ENCODE measurements around the gene EMC9.

DNA sequence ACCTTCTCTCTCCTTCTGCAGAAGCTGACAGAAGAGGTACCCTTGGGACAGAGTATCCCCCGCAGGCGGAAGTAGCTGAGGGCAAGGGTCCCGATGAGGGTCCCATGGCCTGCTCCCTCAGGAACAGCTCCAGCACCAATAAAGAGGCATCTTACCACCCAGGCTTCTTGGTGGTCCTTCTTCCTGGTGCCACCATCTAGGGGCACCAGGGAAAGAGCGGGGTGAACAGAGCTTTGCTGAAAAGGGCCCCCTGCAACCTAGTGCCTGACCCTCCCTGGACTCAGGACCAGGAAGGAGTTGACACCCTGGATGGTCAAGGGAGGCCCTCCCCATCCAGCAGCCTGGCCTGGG, 19.1 kb upstream of the EMC9 start:
- TF ChIP-seq POLR2A (IDR thresholded peaks at IDR 0.05) (no peak), CTCF (IDR thresholded peaks at IDR 0.05) (no peak), POLR2AphosphoS5 (IDR thresholded peaks at IDR 0.05; ENCODE audit: insufficient read depth in 1 of 2, low read depth in 1 of 2) (no peak)

Measured in vagina (tissue), 2 donors.